KMS-11 (cell line): Measurements from ENCODE around the gene SAP30.
A peak's percentile ranks its signal among the peaks of the same experiment; 100 is the strongest.

Experiments used
- H2AFZ ChIP-seq: fragments of 200-600 bp; sonication (generic); 2 replicates; pipeline ENCODE4 v1.6.1; 2016; ENCODE audit warnings: antibody characterized with exemption, mixed run types, low read depth
- H3K27ac ChIP-seq: fragments of 200-600 bp; sonication (generic); 2 replicates; pipeline ENCODE4 v1.6.1; 2016; ENCODE audit warnings: mild to moderate bottlenecking, mixed run types
- H3K27me3 ChIP-seq: fragments of 200-600 bp; sonication (generic); 2 replicates; pipeline ENCODE4 v1.6.1; 2017; ENCODE audit warnings: mild to moderate bottlenecking, low read depth, mixed run types, moderate library complexity; ENCODE audit not compliant: insufficient read depth
- H3K36me3 ChIP-seq: fragments of 200-600 bp; sonication (generic); 2 replicates; pipeline ENCODE4 v1.6.1; 2017; ENCODE audit warnings: mild to moderate bottlenecking, mixed run types; ENCODE audit not compliant: insufficient read depth
- H3K4me1 ChIP-seq: fragments of 200-600 bp; sonication (generic); 2 replicates; pipeline ENCODE4 v1.6.1; 2016; ENCODE audit warnings: mild to moderate bottlenecking, low read depth, mixed run types; ENCODE audit not compliant: poor library complexity, severe bottlenecking
- H3K4me2 ChIP-seq: fragments of 200-600 bp; sonication (generic); 2 replicates; pipeline ENCODE4 v1.7.0; 2016; ENCODE audit warnings: mild to moderate bottlenecking, mixed run types
- H3K4me3 ChIP-seq: fragments of 200-600 bp; sonication (generic); IDR thresholded peaks from 2 replicates; pipeline ENCODE4 v1.6.1; 2017; ENCODE audit warnings: low read depth, low read length, mixed read lengths; ENCODE audit not compliant: insufficient read depth
- H3K79me2 ChIP-seq: fragments of 200-600 bp; sonication (generic); 2 replicates; pipeline ENCODE4 v1.6.1; 2016; ENCODE audit warnings: low read depth, mixed run types; ENCODE audit not compliant: insufficient read depth
- H3K9ac ChIP-seq: fragments of 200-600 bp; sonication (generic); 2 replicates; pipeline ENCODE4 v1.6.1; 2016; ENCODE audit warnings: mild to moderate bottlenecking, mixed run types
- H4K20me1 ChIP-seq: fragments of 200-600 bp; sonication (generic); 2 replicates; pipeline ENCODE4 v1.6.1; 2016; ENCODE audit warnings: mild to moderate bottlenecking, mixed run types; ENCODE audit not compliant: insufficient read depth
- TF ChIP-seq, protein P1 (sequence below): fragments of 200-600 bp; sonication (generic); conservative IDR thresholded peaks from 2 replicates; pipeline ENCODE4 v1.6.1; 2017; ENCODE audit warnings: low read depth, mild to moderate bottlenecking, antibody characterized with exemption, low read length, moderate library complexity, mixed read lengths

The SAP30 gene

DNA sequence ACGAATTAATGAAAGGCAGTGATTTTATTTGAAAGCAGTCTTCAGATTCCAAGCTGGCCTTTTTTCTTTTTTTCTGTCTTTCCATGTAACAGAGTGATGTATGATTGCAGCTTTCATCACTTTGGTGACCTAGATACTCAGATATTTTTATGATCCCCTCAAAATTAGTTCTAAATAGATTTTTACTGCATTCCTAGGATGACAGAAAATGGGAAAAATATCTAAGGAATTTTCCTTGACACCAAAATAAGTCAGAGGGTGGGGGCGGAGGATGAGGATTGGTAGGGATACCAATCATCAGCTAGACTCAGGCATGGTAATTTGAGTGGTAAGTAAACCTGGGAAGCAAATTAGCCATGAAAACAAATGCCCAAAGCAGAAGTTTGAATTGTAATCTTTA is 24.7 kb upstream of the SAP30 start:
- H3K4me1 ChIP-seq, result no peaks in the 10 kb centered on the region
- H3K27ac ChIP-seq, result no peak overlapping the region
- no peaks in the 10 kb centered on the region for H3K79me2 ChIP-seq
- no peaks in the 10 kb centered on the region for H3K27me3 ChIP-seq
- H3K4me2 ChIP-seq, result no peak overlapping the region
- H2AFZ ChIP-seq, result no peak overlapping the region
- H3K4me3 ChIP-seq, result no peak overlapping the region
- TF ChIP-seq, protein P1, sequence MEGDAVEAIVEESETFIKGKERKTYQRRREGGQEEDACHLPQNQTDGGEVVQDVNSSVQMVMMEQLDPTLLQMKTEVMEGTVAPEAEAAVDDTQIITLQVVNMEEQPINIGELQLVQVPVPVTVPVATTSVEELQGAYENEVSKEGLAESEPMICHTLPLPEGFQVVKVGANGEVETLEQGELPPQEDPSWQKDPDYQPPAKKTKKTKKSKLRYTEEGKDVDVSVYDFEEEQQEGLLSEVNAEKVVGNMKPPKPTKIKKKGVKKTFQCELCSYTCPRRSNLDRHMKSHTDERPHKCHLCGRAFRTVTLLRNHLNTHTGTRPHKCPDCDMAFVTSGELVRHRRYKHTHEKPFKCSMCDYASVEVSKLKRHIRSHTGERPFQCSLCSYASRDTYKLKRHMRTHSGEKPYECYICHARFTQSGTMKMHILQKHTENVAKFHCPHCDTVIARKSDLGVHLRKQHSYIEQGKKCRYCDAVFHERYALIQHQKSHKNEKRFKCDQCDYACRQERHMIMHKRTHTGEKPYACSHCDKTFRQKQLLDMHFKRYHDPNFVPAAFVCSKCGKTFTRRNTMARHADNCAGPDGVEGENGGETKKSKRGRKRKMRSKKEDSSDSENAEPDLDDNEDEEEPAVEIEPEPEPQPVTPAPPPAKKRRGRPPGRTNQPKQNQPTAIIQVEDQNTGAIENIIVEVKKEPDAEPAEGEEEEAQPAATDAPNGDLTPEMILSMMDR, result no peak
- no peaks in the 10 kb centered on the region for H4K20me1 ChIP-seq
- H3K36me3 ChIP-seq, result no peaks in the 10 kb centered on the region
- no peak overlapping the region for H3K9ac ChIP-seq

DNA sequence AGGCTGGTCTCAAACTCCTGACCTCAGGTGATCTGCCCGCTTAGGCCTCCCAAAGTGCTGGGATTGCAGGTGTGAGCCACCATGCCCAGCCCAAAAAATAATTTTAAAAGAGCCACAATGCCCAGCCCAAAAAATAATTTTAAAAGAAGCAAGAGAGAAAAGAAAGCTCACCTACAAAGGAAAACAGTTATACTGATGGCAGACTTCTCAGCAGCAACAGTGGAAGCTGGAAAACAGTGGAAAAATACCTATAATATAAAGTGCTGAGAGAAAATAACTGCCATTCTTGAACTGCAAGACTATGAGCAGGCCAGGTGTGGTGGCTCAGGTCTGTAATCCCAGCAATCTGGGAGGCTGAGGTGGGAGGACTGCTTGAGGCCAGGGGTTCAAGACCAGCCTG is 23.3 kb upstream of the SAP30 start:
- Histone ChIP-seq H2AFZ (no peak overlapping the region), H3K27me3 (no peaks in the 10 kb centered on the region), H3K9ac (no peak overlapping the region), H3K4me1 (no peaks in the 10 kb centered on the region), H3K36me3 (no peaks in the 10 kb centered on the region), H3K4me3 (no peak overlapping the region), H4K20me1 (no peaks in the 10 kb centered on the region), H3K27ac (no peak overlapping the region), H3K79me2 (no peaks in the 10 kb centered on the region), H3K4me2 (no peak overlapping the region)
- TF ChIP-seq, protein P1, result no peak

DNA sequence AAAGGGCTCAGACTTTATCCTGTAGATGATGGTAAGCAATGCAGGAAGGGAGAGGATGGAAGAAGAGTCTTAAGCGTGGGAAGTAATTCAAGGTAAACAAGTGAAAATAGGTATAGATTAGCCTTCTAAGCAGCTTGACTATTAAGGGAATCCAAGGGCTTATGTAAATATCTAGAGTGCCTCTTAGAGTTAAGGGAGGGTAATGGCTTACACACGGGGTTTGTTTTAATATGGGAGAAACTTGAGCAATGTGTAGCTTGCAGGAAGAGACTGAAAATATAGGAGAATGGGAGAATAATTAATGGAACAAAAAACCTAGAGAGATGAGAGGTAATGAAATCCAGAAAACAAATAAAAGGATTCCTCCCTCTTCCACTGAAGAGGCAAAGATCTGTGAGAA is 12.8 kb upstream of the SAP30 start:
- H3K27ac ChIP-seq, result no peak overlapping the region
- no peaks in the 10 kb centered on the region for H3K36me3 ChIP-seq
- no peaks in the 10 kb centered on the region for H4K20me1 ChIP-seq
- H3K9ac ChIP-seq, result no peak overlapping the region
- H3K27me3 ChIP-seq, result no peaks in the 10 kb centered on the region
- H3K79me2 ChIP-seq, result no peaks in the 10 kb centered on the region
- no peak overlapping the region for H3K4me3 ChIP-seq
- H2AFZ ChIP-seq, result no peak overlapping the region
- H3K4me1 ChIP-seq, result no peaks in the 10 kb centered on the region
- H3K4me2 ChIP-seq, result no peak overlapping the region
- TF ChIP-seq, protein P1, result no peak

DNA sequence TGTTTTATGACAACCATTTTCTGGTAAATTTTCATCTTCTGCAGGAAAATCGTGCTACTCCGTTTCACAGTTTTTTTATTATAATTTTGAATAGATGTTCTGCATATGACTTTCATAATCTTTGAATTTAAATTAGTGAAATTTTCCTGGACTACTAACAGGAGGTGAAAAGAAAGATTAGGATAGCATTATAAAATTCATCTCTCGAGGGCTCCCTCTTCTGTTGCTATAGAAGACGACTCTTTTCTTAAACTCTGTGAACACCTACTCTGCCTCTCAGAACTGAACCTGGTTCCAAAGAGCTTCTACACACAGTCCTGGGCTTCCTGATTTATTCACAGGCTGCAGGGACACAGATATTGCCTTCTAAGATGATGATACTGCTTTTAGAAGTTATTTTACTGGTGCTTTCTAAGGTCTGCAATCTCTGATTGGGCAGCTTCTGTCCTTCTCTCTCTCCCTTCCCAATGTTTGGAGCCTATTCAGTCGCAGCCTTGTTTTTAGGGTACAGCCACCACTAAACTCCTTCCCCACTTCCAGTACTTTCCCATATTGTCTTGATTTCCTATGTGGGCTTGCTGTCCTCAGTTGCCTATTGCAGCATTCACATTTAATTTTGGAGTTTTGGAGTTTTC is 10.1 kb upstream of the SAP30 start:
- Histone ChIP-seq H3K4me1 (no peaks in the 10 kb centered on the region), H3K79me2 (no peaks in the 10 kb centered on the region), H3K36me3 (no peaks in the 10 kb centered on the region), H3K4me2 (no peak overlapping the region), H2AFZ (no peak overlapping the region), H3K27ac (no peak overlapping the region), H3K27me3 (no peaks in the 10 kb centered on the region), H4K20me1 (no peaks in the 10 kb centered on the region), H3K4me3 (no peak overlapping the region), H3K9ac (no peak overlapping the region)
- TF ChIP-seq, protein P1, result 0 out of 2 replicates have a peak, but pooled peaks have one; percentile 23
